ENCODE data around the gene KLHL22.
"Not testable (repeated sequence)": the region's sequence is repeated elsewhere in the genome, so short reads cannot be mapped to it uniquely, and the experiment has no call there.

Gene KLHL22

DNA sequence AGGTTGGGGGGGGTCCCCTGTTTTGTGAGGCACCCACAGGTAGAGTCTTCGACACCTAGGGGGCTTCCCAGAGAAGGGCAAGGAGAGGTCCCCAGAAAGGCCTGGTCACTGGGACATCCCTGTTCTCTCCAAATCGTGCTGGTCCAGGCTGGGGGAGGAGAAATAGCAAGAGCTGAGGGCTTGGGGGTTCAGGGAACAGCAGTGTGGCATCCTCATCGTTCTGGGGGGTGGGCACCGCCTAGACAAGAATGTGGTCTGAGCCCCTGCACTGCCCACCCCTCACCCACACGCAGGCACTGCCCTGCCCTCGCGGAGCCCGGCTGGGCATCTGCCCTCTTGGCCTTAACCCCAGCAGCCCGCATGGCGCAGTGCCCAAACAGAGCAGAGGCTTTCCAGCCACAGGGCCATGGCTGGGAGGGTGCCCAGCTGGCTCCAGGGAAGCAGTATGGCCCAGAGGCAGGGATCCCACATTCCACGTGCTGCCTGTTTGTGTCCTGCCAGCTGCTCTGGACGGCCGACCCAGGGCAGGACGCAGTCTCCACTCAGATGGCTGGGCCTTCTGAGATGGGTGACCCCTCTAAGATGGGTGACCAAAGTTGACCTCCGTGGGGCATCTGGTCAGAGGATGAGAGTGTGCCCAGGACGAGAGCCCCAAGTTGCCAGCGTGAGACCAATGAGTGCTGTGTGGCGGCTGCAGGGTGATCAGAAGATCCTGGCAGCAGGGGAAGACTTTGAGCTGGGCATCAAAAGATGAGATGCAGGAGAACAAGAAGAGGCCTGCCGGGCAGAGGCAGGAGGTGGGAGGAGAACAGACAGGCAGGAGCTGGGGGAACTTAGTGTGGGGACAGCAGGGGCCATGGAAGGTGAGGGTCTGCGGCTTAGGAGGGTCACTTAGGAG lies 72.3 kb downstream of the KLHL22 start:
- DNase-seq (ENCODE audit: low read depth in 2 of 3, low spot score in 1 of 3): no peak

DNA sequence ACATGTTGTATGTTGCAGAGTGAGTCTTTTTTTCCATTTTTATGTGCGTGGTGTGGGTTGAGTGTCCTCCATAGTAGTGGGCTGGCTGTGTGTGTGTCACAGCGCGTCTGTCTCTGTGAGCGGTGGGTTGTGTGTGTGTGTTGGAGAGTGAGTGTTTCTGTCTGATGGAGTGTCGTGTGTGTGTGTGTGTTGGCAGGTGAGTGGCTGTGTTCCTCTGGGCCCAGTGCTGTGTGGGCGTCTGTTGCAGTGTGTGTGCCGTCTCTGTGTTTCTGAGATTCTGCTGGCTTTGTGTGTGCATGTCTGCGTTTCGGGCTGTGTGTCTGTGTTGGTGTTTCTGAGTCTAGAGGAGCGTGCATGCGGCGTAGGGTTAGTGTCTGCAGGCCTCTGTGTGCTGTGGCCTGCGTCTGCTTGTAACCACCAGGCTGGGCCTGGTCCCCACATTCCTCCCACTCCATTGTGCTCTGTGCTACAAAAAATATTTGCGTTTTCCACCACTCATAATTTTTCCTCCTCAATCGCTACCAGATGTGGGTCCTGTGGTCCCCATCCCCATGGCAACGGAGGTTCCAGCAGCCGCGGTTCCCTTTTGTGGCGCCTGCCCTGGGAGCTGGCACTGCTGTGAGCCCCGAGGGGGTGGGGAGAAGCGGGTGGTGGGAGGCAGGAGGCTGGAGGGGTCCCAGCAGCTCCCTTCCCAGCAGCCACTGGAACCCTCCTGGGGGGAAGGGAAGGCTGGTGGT lies 73.2 kb downstream of the KLHL22 start:
- no peak for DNase-seq (ENCODE audit: low read depth in 2 of 3, low spot score in 1 of 3)

DNA sequence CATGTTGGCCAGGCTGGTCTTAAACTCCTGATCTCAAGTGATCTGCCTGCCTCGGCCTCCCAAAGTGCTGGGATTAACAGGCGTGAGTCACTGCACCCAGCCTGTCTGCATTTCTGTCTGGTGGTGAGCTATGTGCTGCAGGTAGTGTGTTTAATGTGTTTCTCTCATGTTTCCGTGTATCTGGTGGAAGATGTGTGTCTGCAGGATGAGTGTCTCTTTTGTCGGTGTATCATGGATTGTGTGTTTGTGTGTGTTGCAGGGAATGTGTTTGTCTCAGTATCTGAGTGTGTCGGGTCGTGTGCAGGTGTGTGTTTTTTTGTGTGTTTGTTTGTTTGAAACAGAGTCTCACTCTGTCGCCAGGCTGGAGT lies 74.1 kb downstream of the KLHL22 start:
- DNase-seq (ENCODE audit: low read depth in 2 of 3, low spot score in 1 of 3): no peak

DNA sequence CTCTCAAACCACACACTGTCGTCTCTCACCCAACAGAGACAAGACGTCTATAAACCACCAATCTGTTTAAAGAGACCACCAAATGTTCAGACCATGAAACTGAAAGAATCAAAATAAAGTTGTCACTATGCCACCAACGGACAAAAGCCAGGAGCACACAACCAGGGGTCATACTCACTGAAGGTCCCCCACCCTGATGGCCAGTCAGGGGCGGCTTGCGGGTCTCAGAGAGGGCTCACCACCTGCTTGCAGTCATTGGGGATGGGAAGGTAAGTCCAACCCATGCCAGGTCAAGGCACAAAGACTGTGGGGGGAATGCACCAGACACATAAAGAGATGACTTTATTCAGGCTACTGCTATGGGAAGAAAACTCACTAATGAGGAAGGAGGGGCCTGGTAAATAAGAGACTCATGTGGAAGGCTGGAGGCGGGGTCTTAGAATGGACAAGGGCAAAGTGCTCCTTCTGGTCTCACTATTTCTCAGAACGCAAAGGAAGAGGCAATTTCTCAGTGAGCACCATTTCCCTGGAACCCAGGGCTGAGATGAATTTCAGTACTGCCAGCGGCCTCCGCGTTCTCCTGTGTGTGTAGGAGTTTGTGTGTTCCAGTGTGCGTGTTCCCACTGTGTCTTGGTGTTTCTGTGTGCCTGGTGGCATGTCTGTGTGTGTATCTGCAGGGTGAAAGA lies 75.3 kb downstream of the KLHL22 start:
- no peak for DNase-seq (ENCODE audit: low read depth in 2 of 3, low spot score in 1 of 3)

DNA sequence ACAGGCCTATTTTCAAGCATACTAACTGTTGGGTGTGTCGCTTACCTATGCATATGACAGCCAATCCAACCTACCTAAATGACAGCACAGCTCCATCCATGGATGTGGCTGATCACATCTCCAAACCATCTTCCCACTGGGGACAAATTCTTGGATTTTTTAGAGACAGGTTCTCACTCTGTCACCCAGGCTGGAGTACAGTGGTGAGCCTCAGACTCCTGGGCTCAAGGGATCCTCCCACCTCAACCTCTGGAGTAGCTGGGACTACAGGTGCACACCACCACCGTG lies 76.0 kb downstream of the KLHL22 start:
- DNase-seq (ENCODE audit: low read depth in 2 of 3, low spot score in 1 of 3): no peak

DNA sequence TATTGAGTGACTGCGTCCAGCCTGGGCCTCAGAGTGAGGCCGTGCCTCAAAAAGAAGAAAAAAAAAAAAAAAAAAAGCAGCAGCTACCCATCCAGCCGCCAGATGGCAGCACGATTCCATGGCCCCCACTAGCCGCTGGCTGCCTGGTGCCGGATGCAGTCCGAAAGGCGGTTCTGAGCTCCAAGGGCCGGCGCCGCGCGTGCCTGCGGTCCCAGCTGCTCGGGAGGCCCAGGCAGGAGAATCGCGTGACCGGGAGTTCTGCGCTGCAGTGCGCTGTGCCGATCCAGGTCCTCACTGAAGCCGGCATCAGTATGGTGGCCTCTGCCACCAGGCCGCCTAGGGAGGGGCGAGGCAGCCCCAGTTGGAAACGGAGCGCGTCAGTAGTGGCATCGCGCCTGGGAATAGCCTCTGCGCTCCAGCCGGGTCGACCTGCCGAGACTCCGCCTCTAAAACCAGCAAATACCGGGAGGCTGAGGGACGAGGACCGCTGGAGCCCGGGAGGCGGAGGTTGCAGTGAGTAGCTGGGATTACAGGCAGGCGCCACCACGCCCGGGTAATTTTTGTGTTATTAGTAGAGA lies 77.3 kb downstream of the KLHL22 start:
- DNase-seq (ENCODE audit: low read depth in 2 of 3, low spot score in 1 of 3): peak; percentile 40 to 64 (median 57)

DNA sequence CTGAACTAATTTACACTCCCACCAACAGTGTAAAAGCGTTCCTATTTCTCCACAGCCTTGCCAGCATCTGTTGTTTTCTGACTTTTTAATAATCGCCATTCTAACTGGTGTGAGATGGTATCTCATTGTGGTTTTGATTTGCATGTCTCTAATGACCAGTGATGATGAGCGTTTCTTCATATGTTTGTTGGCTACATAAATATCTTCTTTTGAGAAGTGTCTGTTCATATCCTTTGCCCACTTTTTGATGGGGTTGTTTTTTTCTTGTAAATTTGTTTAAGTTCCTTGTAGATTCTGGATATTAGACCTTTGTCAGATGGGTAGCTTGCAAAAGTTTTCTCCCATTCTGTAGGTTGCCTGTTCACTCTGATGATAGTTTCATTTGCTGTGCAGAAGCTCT lies 79.9 kb downstream of the KLHL22 start:
- not testable (repeated sequence) for DNase-seq (ENCODE audit: low read depth in 2 of 3, low spot score in 1 of 3)

DNA sequence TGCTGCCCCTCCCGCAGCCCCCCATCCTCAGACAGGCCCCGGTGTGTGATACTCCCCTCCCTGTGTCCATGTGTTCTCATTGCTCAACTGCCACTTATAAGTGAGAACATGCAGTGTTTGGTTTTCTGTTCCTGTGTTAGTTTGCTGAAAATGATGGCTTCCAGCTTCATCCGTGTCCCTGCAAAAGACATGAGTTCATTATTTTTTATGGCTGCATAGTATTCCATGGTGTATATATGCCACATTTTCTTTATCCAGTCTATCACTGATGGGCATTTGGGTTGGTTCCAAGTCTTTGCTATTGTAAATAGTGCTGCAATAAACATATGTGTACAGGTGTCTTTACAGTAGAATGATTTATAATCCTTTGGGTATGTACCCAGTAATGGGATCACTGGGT lies 80.4 kb downstream of the KLHL22 start:
- DNase-seq (ENCODE audit: low read depth in 2 of 3, low spot score in 1 of 3): not testable (repeated sequence)

DNA sequence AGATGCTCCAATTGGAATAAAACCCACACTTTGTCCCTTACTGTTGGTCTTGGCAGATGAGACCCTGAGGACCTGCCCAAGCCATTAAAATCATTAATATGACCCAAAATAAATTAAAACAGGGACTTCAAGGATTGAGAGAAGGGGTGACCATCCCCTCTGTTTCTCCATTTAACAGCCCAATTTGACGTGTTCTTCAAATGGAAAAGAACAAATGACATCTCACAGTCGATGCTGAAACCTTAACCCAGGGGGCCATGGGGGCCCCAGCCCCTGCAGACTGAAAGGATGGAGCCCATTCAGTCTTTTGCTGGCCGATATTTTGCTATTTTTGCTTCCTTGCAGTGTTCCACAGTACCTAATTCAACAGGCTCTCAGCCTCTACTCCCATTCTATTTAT lies 81.1 kb downstream of the KLHL22 start:
- no peak for DNase-seq (ENCODE audit: low read depth in 2 of 3, low spot score in 1 of 3)

DNA sequence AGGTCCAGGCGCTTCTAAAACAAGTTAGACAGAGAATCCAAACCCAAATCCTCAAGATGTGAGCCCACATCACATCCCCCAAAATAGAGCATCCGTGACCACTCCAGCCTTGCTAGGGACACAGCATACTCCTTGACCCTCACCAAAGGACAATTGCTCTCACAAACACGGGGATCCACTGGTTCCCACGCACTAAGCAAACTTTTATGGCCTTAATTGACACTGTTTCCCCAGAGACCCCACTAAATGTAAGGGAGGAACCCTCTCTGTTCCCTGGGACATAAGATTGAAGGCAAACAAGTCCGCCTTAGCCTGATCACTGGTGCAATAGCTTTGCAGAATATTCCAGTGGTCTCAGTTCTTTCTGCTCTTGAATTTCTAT lies 81.5 kb downstream of the KLHL22 start:
- no peak for DNase-seq (ENCODE audit: low read depth in 2 of 3, low spot score in 1 of 3)

DNA sequence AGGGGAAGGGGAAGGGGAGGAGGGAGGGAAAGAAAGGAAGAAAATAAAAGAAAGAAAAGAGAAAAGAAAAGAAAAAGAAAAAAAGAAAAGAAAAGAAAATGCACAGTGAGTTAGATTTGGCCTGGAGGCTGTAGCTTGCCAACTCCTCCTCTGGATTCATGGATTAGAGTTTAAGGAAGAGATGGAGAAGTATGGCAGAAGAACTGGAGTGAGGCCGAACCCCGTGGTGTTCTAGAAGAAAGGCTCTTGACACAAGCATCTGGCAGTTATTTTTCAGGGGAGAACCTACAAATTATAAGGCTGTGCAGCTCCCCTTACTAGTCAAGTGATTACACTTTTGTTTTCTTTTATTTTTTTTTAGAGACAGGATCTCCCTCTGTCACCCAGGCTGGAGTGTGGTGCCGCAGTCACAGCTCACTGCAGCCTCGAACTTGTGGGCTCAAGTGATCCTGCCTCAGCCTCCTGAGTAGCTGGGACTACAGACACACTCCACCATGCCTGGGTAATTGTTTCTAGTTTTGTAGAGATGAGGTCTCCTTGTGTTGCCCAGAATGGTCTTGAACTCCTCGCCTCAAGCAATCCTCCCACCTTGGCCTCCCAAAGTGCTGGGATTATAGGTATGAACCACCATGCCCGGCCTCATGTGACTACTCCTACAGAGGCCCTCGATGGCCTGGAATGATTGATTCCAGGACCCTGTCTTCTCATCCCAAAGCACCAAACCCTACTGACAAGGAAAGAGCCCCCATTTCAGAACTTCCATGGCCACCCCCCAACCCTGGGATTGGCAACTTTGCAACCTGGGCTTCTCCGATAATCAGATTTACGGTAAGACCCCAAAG lies 82.2 kb downstream of the KLHL22 start:
- DNase-seq (ENCODE audit: low read depth in 2 of 3, low spot score in 1 of 3): no peak

DNA sequence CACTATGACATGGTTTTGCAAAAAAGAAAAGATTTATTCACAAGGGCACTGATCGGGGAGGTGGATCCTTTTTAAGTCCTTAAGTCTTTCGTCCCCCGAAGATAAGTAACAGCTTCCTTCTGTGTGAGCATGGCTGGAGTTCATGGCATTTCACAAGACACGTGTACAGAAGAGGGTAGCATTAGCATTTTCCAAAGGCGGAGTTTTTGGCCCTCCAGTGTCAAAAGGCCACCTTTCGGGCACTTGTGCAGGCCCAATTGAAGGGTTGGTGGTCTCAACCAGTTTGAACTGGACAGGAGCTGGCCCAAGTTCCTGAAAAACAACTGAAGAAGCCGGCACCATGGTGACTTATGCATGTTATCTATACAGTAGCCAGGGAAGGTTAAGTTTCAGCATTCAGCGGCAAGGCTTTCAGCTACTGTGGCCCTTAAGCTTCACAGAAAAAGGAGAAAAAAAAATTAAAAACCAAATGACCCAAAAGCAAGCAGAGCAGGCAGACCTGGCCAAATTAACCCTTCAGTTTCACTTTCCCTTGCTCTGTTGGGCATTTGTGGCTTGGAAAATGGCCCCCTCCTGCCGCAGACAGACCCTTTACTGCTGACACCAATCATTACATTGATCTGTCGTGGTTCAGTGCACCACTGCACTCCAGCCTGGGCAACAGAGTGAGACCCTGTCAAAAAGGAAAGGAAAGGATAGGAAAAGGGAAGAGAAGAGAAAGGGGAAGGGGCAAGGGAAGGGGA lies 83.0 kb downstream of the KLHL22 start:
- DNase-seq (ENCODE audit: low read depth in 2 of 3, low spot score in 1 of 3): no peak

DNA sequence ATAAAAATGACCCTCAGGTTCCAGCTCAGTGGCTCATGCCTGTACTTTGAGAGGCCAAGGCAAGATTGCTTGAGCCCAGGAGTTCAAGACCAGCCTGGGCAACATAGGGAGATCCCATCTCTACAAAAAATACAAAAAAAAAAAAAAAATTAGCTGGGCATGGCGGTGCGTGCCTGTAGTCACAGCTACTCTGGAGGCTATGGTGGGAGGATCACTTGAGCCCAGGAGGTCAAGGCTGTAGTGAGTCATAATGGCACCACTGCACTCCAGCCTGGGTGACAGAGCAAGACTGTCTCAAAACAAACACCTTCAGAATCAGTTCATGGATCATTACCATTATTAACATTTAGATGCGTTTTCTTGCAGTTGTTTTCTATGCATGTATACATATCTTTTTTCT lies 86.2 kb downstream of the KLHL22 start:
- DNase-seq (ENCODE audit: low read depth in 2 of 3, low spot score in 1 of 3): not testable (repeated sequence)

DNA sequence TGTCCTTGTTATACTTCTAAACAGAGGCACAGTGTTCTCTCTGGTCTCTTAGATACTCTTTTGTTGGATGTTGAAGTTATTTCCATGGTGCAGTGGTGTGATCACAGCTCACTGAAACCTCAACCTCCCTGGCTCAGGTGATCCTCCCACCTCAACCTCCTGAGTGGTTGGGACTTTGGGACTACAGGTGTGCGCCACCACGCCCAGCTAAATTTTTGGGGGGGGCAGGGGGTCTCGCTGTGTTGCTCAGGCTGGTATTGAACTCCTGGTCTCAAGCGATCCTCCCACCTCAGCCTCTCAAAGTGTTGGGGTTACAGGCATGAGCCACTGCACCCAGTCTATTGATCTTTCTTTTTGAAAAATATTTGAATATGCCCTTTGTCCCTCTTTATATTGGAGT lies 86.7 kb downstream of the KLHL22 start:
- no peak for DNase-seq (ENCODE audit: low read depth in 2 of 3, low spot score in 1 of 3)

DNA sequence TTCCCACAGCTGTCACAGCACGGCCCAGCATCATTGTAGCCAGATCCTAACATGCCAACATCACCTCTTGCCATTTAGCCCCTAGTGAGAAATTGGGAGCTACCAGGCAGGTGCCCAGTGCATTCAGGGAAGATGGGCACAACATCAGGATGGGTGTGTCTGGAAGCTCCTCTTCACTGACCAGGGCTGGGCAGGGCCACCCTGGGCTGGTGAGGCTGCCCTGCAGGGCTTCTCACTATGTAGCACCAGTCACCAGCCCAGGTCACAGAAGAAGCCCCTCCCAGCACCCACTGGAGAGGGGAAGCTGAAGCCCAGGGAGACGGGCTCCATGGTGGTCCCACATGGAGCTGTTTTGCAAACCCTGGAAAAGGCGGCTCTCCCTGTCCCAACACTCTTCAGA lies 87.8 kb downstream of the KLHL22 start:
- DNase-seq (ENCODE audit: low read depth in 2 of 3, low spot score in 1 of 3): no peak

DNA sequence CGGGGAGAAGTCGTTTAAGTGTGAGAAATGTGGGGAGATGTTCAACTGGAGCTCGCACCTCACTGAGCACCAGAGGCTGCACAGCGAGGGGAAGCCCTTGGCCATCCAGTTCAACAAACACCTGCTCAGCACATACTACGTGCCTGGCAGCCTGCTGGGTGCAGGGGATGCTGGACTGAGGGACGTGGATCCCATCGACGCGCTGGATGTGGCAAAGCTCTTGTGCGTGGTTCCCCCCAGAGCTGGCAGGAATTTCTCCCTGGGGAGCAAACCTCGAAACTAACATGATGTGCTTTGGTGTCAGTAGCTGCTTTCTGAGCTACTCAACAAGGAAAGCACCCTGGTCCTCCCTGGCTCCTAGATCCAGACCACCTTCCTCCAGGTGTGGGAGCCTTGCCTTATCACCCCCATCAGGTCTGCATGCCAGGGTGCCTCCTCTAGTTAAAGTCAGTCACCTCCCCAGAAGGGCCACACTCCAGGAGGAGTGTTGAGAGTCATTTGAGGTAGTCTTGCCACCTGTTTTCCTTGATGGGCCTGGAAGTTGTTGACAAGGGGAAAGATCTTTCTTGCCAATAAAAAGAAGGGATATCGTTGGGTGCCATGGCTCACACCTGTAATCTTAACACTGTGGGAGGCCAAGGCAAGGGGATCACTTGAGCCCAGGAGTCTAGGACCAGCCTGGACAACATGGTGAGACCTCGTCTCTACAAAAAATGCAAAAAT lies 88.7 kb downstream of the KLHL22 start:
- no peak for DNase-seq (ENCODE audit: low read depth in 2 of 3, low spot score in 1 of 3)

DNA sequence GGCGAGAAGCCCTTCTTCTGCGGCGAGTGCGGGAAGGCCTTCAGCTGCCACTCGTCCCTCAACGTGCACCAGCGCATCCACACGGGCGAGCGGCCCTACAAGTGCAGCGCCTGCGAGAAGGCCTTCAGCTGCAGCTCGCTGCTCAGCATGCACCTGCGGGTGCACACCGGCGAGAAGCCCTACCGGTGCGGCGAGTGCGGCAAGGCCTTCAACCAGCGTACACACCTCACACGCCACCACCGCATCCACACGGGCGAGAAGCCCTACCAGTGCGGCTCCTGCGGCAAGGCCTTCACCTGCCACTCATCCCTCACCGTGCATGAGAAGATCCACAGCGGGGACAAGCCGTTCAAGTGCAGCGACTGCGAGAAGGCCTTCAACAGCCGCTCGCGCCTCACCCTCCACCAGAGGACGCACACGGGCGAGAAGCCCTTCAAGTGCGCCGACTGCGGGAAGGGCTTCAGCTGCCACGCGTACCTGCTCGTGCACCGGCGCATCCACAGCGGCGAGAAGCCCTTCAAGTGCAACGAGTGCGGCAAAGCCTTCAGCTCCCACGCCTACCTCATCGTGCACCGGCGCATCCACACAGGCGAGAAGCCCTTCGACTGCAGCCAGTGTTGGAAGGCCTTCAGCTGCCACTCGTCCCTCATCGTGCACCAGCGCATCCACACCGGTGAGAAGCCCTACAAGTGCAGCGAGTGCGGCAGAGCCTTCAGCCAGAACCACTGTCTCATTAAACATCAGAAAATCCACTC lies 89.5 kb downstream of the KLHL22 start:
- no peak for DNase-seq (ENCODE audit: low read depth in 2 of 3, low spot score in 1 of 3)

DNA sequence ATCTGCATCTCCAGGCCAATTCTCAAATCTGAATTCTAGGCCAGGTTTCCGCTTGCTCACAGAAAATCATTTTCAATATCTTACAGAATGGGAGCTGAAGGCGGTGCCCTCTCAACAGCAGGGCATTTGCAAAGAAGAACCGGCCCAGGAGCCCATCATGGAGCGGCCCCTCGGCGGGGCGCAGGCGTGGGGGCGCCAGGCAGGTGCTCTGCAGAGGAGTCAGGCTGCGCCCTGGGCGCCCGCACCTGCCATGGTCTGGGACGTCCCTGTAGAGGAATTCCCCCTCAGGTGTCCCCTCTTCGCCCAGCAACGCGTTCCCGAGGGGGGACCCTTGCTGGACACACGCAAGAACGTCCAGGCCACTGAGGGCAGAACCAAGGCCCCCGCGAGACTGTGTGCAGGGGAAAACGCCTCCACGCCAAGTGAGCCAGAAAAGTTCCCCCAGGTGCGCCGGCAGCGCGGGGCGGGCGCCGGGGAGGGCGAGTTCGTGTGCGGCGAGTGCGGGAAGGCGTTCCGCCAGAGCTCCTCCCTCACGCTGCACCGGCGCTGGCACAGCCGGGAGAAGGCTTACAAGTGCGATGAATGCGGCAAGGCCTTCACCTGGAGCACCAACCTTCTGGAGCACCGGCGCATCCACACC lies 90.2 kb downstream of the KLHL22 start:
- no peak for DNase-seq (ENCODE audit: low read depth in 2 of 3, low spot score in 1 of 3)
